Neural crest cell (in vitro differentiated cells): ENCODE data around the gene PLEKHH3. TPM values are rescaled to one million over a fixed set of nuclear protein-coding genes. Genes with fewer than 3 reads are reported as not detected.

ENCODE experiments used
- DNase-seq: peaks from one replicate; pipeline ENCODE4 v3.0.0; 2021; ENCODE audit warnings: low read depth, mixed read lengths, low spot score
- H3K27ac Mint-ChIP-seq: one replicate; pipeline ENCODE4 v1.8.0; 2021; ENCODE audit warnings: mild to moderate bottlenecking, mixed read lengths; ENCODE audit not compliant: unreplicated experiment
- H3K27me3 Mint-ChIP-seq: 2 replicates; pipeline ENCODE4 v1.8.0; 2021; ENCODE audit warnings: low read depth, mild to moderate bottlenecking, mixed read lengths
- H3K36me3 Mint-ChIP-seq: 2 replicates; pipeline ENCODE4 v1.8.0; 2021; ENCODE audit warnings: low read depth, mild to moderate bottlenecking, mixed read lengths
- H3K4me1 Mint-ChIP-seq: 2 replicates; pipeline ENCODE4 v1.8.0; 2021; ENCODE audit warnings: mixed read lengths
- H3K4me3 Mint-ChIP-seq: one replicate; pipeline ENCODE4 v1.8.0; 2021; ENCODE audit warnings: mild to moderate bottlenecking, mixed read lengths
- H3K9me3 Mint-ChIP-seq: 2 replicates; pipeline ENCODE4 v1.8.0; 2021; ENCODE audit warnings: mixed read lengths
- total RNA-seq: library from RNA; stranded (reverse); gene quantifications from 2 replicates; pipeline ENCODE4 v1.2.1, GENCODE V29; 2021
- TF ChIP-seq, protein P1 (sequence below): fragments of 200-600 bp; sonication (generic); conservative IDR thresholded peaks from 2 replicates; pipeline ENCODE4 v1.5.0; 2021; ENCODE audit warnings: antibody characterized with exemption, mild to moderate bottlenecking

PLEKHH3 gene
- total RNA-seq, 1 donor from 2014 or later: 20.8 TPM

DNA sequence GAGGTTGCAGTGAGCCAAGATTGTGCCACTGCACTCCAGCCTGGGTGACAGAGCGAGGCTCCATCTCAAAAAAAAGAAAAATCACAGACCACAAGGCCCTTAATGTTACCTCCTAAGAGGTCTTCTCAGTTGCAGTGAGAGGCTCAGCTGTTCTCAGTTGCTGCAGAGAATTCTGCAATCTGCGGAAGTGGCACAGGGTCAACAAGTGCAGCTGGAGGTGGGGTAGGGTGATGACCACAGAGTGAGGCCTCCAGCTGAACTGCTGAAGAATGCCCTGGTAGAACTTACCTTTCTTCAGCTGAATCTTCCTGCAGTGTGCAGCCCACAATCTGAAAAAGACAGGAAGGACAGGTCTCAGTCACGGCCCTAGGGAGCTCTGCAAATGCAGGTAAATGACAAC lies 31.8 kb upstream of the PLEKHH3 start:
- Mint-ChIP-seq H3K4me1 (no peaks in the 10 kb centered on the region), H3K27me3 (no peaks in the 10 kb centered on the region), H3K4me3 (no peak overlapping the region), H3K36me3 (peaks cover 6% of the 10 kb centered on the region), H3K9me3 (no peaks in the 10 kb centered on the region), H3K27ac (no peak overlapping the region)
- TF ChIP-seq, protein P1, sequence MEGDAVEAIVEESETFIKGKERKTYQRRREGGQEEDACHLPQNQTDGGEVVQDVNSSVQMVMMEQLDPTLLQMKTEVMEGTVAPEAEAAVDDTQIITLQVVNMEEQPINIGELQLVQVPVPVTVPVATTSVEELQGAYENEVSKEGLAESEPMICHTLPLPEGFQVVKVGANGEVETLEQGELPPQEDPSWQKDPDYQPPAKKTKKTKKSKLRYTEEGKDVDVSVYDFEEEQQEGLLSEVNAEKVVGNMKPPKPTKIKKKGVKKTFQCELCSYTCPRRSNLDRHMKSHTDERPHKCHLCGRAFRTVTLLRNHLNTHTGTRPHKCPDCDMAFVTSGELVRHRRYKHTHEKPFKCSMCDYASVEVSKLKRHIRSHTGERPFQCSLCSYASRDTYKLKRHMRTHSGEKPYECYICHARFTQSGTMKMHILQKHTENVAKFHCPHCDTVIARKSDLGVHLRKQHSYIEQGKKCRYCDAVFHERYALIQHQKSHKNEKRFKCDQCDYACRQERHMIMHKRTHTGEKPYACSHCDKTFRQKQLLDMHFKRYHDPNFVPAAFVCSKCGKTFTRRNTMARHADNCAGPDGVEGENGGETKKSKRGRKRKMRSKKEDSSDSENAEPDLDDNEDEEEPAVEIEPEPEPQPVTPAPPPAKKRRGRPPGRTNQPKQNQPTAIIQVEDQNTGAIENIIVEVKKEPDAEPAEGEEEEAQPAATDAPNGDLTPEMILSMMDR: no peak
- no peak for DNase-seq

GRCh38 chr17:42706732-42707131 lies 29.9 kb upstream of the PLEKHH3 start:
- Mint-ChIP-seq H3K9me3 (no peaks in the 10 kb centered on the region), H3K4me1 (no peaks in the 10 kb centered on the region), H3K4me3 (no peak overlapping the region), H3K27ac (no peak overlapping the region), H3K36me3 (peaks cover 10% of the 10 kb centered on the region), H3K27me3 (no peaks in the 10 kb centered on the region)
- no peak for DNase-seq
- TF ChIP-seq, protein P1: no peak

GRCh38 chr17:42704837-42705494 lies 28.2 kb upstream of the PLEKHH3 start:
- Mint-ChIP-seq H3K27me3 (no peaks in the 10 kb centered on the region), H3K27ac (no peak overlapping the region), H3K4me3 (no peak overlapping the region), H3K4me1 (no peaks in the 10 kb centered on the region), H3K9me3 (no peaks in the 10 kb centered on the region), H3K36me3 (peaks cover 8% of the 10 kb centered on the region)
- no peak for DNase-seq
- TF ChIP-seq, protein P1: no peak

- H3K27me3 Mint-ChIP-seq: no peaks in the 10 kb centered on the region
- H3K36me3 Mint-ChIP-seq: peaks cover 8% of the 10 kb centered on the region
- no peak overlapping the region for H3K27ac Mint-ChIP-seq
- DNase-seq: no peak
- H3K4me3 Mint-ChIP-seq: no peak overlapping the region
- H3K9me3 Mint-ChIP-seq: no peaks in the 10 kb centered on the region
- H3K4me1 Mint-ChIP-seq: no peaks in the 10 kb centered on the region
- TF ChIP-seq, protein P1: no peak
These were observed 27.7 kb upstream of the PLEKHH3 start for GRCh38 chr17:42704490-42704836.

DNA sequence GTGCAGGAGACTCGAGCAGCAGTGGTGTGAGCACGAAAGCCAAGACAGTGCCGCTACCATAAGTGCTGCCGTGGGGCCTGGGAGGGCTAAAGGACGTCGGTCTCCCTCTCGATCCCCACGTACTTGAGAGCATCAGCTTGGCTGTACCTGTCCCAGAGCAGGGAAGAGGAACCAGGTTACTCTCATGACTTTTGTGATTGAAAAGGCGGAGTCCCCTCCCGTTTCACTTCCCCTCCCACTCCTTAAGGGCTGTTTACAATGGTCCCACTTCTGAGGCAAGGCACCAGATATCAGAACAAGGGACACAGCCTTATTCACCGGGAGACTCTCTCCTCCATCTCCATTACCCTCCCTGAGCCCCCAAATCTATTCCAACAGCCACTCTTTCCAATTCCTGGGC lies 25.7 kb upstream of the PLEKHH3 start:
- H3K27ac Mint-ChIP-seq: no peak overlapping the region
- H3K4me1 Mint-ChIP-seq: no peaks in the 10 kb centered on the region
- no peaks in the 10 kb centered on the region for H3K9me3 Mint-ChIP-seq
- peaks cover 8% of the 10 kb centered on the region for H3K36me3 Mint-ChIP-seq
- no peak for DNase-seq
- TF ChIP-seq, protein P1: no peak
- no peak overlapping the region for H3K4me3 Mint-ChIP-seq
- no peaks in the 10 kb centered on the region for H3K27me3 Mint-ChIP-seq
